ENCODE results near the gene RAC3. TPM values are rescaled to one million over a fixed set of nuclear protein-coding genes. Genes with fewer than 3 reads are reported as not detected.

RAC3 gene
- total and polyA plus RNA-seq, 2 of the 8 experiments (the other 6 are each of a cell fraction or from before 2014, with no cell fraction given): 177 to 299 TPM

- FAIRE-seq (no peak), DNase-seq (ENCODE audit: low read depth in 1 of 2, low spot score in 2 of 2) (no peak)
- no peak overlapping the region for H3K4me2 ChIP-seq (ENCODE audit: insufficient read depth in 1 of 2, low read depth in 2 of 2, low read length in 2 of 2)
- H3K9me3 ChIP-seq (ENCODE audit: insufficient read depth in 2 of 2, low read depth in 1 of 2, low read length in 1 of 2): no peaks in the 10 kb centered on the region
- ChIA-PET CTCF (ENCODE audit: partially characterized antibody) (interaction anchor here (0.6 to 1.0 kb wide), 6 partner anchors 9 to 51 kb away, joined by 3 to 4 read pairs (median 3); no protein-coding TSS in a partner anchor), POLR2A (ENCODE audit: partially characterized antibody) (interaction anchor here (0.6 to 16.2 kb wide), 5 partner anchors 7 to 42 kb away, joined by 3 to 161 read pairs (median 48); partner anchors contain the start of genes DUS1L, FASN, GPS1 and RFNG)
- H3K9ac ChIP-seq (replicated peaks in 1 of 4; ENCODE audit: extremely low read depth in 1 of 4, low read depth in 3 of 4, low read length in 3 of 4): no peak overlapping the region
- H3K56ac ChIP-seq (replicated peaks; ENCODE audit: insufficient read length, low read depth, low read length): no peak overlapping the region
- H2BK20ac ChIP-seq (ENCODE audit: low read length): no peak overlapping the region
- no peak overlapping the region for H3K18ac ChIP-seq (ENCODE audit: extremely low read depth, low read length)
- H4K5ac ChIP-seq (ENCODE audit: insufficient read length, low read depth, low read length): no peak overlapping the region
- H3K23me2 ChIP-seq (ENCODE audit: low read depth, low read length): no peaks in the 10 kb centered on the region
- H4K91ac ChIP-seq (replicated peaks; ENCODE audit: insufficient read length, low read length): no peak overlapping the region
- no peak overlapping the region for H3K27ac ChIP-seq (ENCODE audit: low read depth, low read length)
- no peak overlapping the region for H3K4ac ChIP-seq (replicated peaks; ENCODE audit: insufficient read length, low read depth, low read length)
- no peak for TF ChIP-seq SP2 (IDR thresholded peaks at IDR 0.05; ENCODE audit: low read length)
- TF ChIP-seq NRF1 (IDR thresholded peaks at IDR 0.05; ENCODE audit: low read depth, low read length): no peak
- TF ChIP-seq GABPA (IDR thresholded peaks at IDR 0.05; ENCODE audit: borderline replicate concordance, insufficient read depth, low read length): no peak
- no peak for TF ChIP-seq ATF3 (IDR thresholded peaks at IDR 0.05; ENCODE audit: insufficient read depth, low read depth, low read length)
- no peak for TF ChIP-seq JUN (IDR thresholded peaks at IDR 0.05; ENCODE audit: low read depth, low read length)
- TF ChIP-seq CREB1 (IDR thresholded peaks at IDR 0.05): no peak
- TF ChIP-seq FOSL1 (IDR thresholded peaks at IDR 0.05; ENCODE audit: insufficient read depth, low read depth, low read length): no peak
- TF ChIP-seq EZH2 (IDR thresholded peaks at IDR 0.05; ENCODE audit: low read depth, low read length, severe bottlenecking): no peak
- no peak for TF ChIP-seq GTF2F1 (IDR thresholded peaks at IDR 0.05; ENCODE audit: borderline replicate concordance, low read depth, low read length)
- no peaks in the 10 kb centered on the region; a peak in 1 of 7 replicates for H3K27me3 ChIP-seq (replicated peaks in 1 of 4; ENCODE audit: control insufficient read depth in 3 of 4, extremely low read depth in 1 of 4, insufficient read depth in 3 of 4, low read length in 3 of 4)
- H3K79me2 ChIP-seq (ENCODE audit: control insufficient read depth in 1 of 2, insufficient read depth in 2 of 2, low read length in 2 of 2): no peaks in the 10 kb centered on the region
- no peak overlapping the region for H3K23ac ChIP-seq (ENCODE audit: insufficient read length)
- peaks cover 2 to 3% of the 10 kb centered on the region in 2 experiments for H4K20me1 ChIP-seq (replicated peaks in 1 of 2; ENCODE audit: control insufficient read depth in 1 of 2, insufficient read depth in 2 of 2, low read length in 2 of 2)
- peaks cover 0 to 3% (median 0%) of the 10 kb centered on the region in 4 experiments; a peak in 1 of 8 replicates for H3K36me3 ChIP-seq (ENCODE audit: control insufficient read depth in 2 of 4, insufficient read depth in 4 of 4, low read length in 3 of 4)
- no peak overlapping the region for H3K14ac ChIP-seq (ENCODE audit: insufficient read length)
- H2AFZ ChIP-seq (ENCODE audit: low read length): no peak overlapping the region
- H2BK15ac ChIP-seq (ENCODE audit: low read length): no peak overlapping the region
- H4K8ac ChIP-seq (ENCODE audit: extremely low read depth, insufficient read depth, low read length): no peak overlapping the region
- no peaks in the 10 kb centered on the region for H3K4me1 ChIP-seq (replicated peaks in 1 of 4; ENCODE audit: control insufficient read depth in 3 of 4, insufficient read depth in 4 of 4, low read length in 3 of 4)
- no peaks in the 10 kb centered on the region for H3K79me1 ChIP-seq (ENCODE audit: low read depth, low read length)
- WGBS, 2 experiments (ENCODE audit: extremely low coverage in 1 of 2, insufficient coverage in 1 of 2, insufficient read length in 1 of 2, insufficient replicate concordance in 2 of 2, low coverage in 1 of 2, low lambda C conversion rate in 2 of 2, missing lambda C conversion rate in 1 of 2): 83% methylated on average over 6 of the region's 6 CpGs; no CpG with 5 or more reads in 1 of the 2 experiments
- H2BK5ac ChIP-seq (ENCODE audit: low read depth, low read length): no peak overlapping the region
- H3K4me3 ChIP-seq (ENCODE audit: extremely low read depth in 1 of 4, insufficient read depth in 2 of 4, low read depth in 3 of 4, low read length in 4 of 4): no peak overlapping the region
- H2BK12ac ChIP-seq (ENCODE audit: low read depth, low read length): no peak overlapping the region
- no peak overlapping the region for H2BK120ac ChIP-seq (replicated peaks; ENCODE audit: low read depth, low read length)
- H2AK5ac ChIP-seq (ENCODE audit: low read depth, low read length): no peak overlapping the region
These were observed 41.3 kb downstream of the RAC3 start for GRCh38 chr17:82072827-82073226.

Measured in H1 (cell line).